ENCODE measurements around the gene CNOT3. TPM values are rescaled to one million over a fixed set of nuclear protein-coding genes. Genes with fewer than 3 reads are reported as not detected.
A peak's percentile ranks its signal among the peaks of the same experiment; 100 is the strongest.

The CNOT3 gene
- total and polyA plus RNA-seq, 2 experiments from 2014 or later, result 39.6 to 52.8 TPM

GRCh38 chr19:54158812-54159351, 21.3 kb downstream of the CNOT3 start:
- peak overlapping the region; percentile 85 for H3K27ac ChIP-seq
- no peak for TF ChIP-seq CTCF (IDR thresholded peaks at IDR 0.05; ENCODE audit: low read depth, low read length)
- peaks cover 10% of the 10 kb centered on the region for H3K4me1 ChIP-seq (ENCODE audit: low read depth)
- H3K27me3 ChIP-seq, result no peaks in the 10 kb centered on the region
- peak overlapping the region; percentile 59 for H3K4me3 ChIP-seq
- no peaks in the 10 kb centered on the region for H3K9me3 ChIP-seq (ENCODE audit: low read depth)
- DNase-seq (ENCODE audit: low read depth in 1 of 2, low spot score in 1 of 2), result peak; percentile 8 to 33
- peaks cover 19% of the 10 kb centered on the region for H3K36me3 ChIP-seq

GRCh38 chr19:54159352-54160181, 22.0 kb downstream of the CNOT3 start, which contains the start of gene LENG1:
TSS of gene LENG1 (minus strand) at chr19:54159721. CDS start at chr19:54159695, 26 bp downstream.
- no peaks in the 10 kb centered on the region for H3K9me3 ChIP-seq (ENCODE audit: low read depth)

GRCh38 chr19:54160182-54160811, 22.7 kb downstream of the CNOT3 start:
- H3K27ac ChIP-seq, result peak overlapping the region; percentile 81
- H3K36me3 ChIP-seq, result peaks cover 6% of the 10 kb centered on the region
- H3K27me3 ChIP-seq, result no peaks in the 10 kb centered on the region
- peak in 1 of 2 donors; percentile 30 for DNase-seq (ENCODE audit: low read depth in 1 of 2, low spot score in 1 of 2)
- no peaks in the 10 kb centered on the region for H3K9me3 ChIP-seq (ENCODE audit: low read depth)
- H3K4me1 ChIP-seq (ENCODE audit: low read depth), result peaks cover 10% of the 10 kb centered on the region
- no peak for TF ChIP-seq CTCF (IDR thresholded peaks at IDR 0.05; ENCODE audit: low read depth, low read length)
- H3K4me3 ChIP-seq, result peak overlapping the region; percentile 56

More at GRCh38 chr19:54159352-54160181, 22.0 kb downstream of the CNOT3 start, which contains the start of gene LENG1:
- Histone ChIP-seq H3K4me3 (peak within 1 kb of the TSS; percentile 59), H3K4me1 (ENCODE audit: low read depth) (peaks cover 10% of the 10 kb centered on the region), H3K27ac (peak within 1 kb of the TSS; percentile 85), H3K27me3 (no peaks in the 10 kb centered on the region), H3K36me3 (peaks cover 12% of the 10 kb centered on the region)
- peak; percentile 100 for DNase-seq (ENCODE audit: low read depth in 1 of 2, low spot score in 1 of 2)
- peak; percentile 36 for TF ChIP-seq CTCF (IDR thresholded peaks at IDR 0.05; ENCODE audit: low read depth, low read length)

- H3K27me3 ChIP-seq, result no peaks in the 10 kb centered on the region
- H3K36me3 ChIP-seq, result peaks cover 6% of the 10 kb centered on the region
- DNase-seq (ENCODE audit: low read depth in 1 of 2, low spot score in 1 of 2), result no peak
- peaks cover 10% of the 10 kb centered on the region for H3K4me1 ChIP-seq (ENCODE audit: low read depth)
- no peaks in the 10 kb centered on the region for H3K9me3 ChIP-seq (ENCODE audit: low read depth)
- peak overlapping the region; percentile 56 for H3K4me3 ChIP-seq
- peak overlapping the region; percentile 81 for H3K27ac ChIP-seq
- no peak for TF ChIP-seq CTCF (IDR thresholded peaks at IDR 0.05; ENCODE audit: low read depth, low read length)
Measured at GRCh38 chr19:54160854-54161253, 23.3 kb downstream of the CNOT3 start.

GRCh38 chr19:54162241-54162805, 24.8 kb downstream of the CNOT3 start:
- peaks cover 10% of the 10 kb centered on the region for H3K4me1 ChIP-seq (ENCODE audit: low read depth)
- TF ChIP-seq CTCF (IDR thresholded peaks at IDR 0.05; ENCODE audit: low read depth, low read length), result no peak
- no peak overlapping the region for H3K27ac ChIP-seq
- DNase-seq (ENCODE audit: low read depth in 1 of 2, low spot score in 1 of 2), result peak; percentile 73 to 93
- no peaks in the 10 kb centered on the region for H3K9me3 ChIP-seq (ENCODE audit: low read depth)
- H3K36me3 ChIP-seq, result peaks cover 2% of the 10 kb centered on the region
- H3K27me3 ChIP-seq, result no peaks in the 10 kb centered on the region
- peak overlapping the region; percentile 31 for H3K4me3 ChIP-seq
